Ishikawa (cell line): ENCODE measurements around the gene NCKAP1.

ENCODE experiments used
- EGR1 ChIP-seq: IDR thresholded peaks from 2 replicates; pipeline ENCODE4 v1.6.1; 2012
- EP300 ChIP-seq: IDR thresholded peaks from 2 replicates; pipeline ENCODE4 v1.6.1; 2012; ENCODE audit warnings: borderline replicate concordance
- FOXM1 ChIP-seq: IDR thresholded peaks from 2 replicates; pipeline ENCODE4 v1.6.1; 2012; ENCODE audit warnings: low read depth, borderline replicate concordance
- RAD21 ChIP-seq: IDR thresholded peaks from 2 replicates; pipeline ENCODE4 v1.6.1; 2012; ENCODE audit warnings: low read depth
- TAF1 ChIP-seq: IDR thresholded peaks from 2 replicates; pipeline ENCODE4 v1.6.1; 2012; ENCODE audit warnings: low read depth, mild to moderate bottlenecking
- TCF12 ChIP-seq: IDR thresholded peaks from 2 replicates; pipeline ENCODE4 v1.6.1; 2012; ENCODE audit warnings: low read depth
- TEAD4 ChIP-seq: IDR thresholded peaks from 2 replicates; pipeline ENCODE4 v1.6.1; 2012
- YY1 ChIP-seq: IDR thresholded peaks from 2 replicates; pipeline ENCODE4 v1.6.1; 2012; ENCODE audit warnings: low read depth
- ZBTB7A ChIP-seq: IDR thresholded peaks from 2 replicates; pipeline ENCODE4 v1.6.1; 2012; ENCODE audit warnings: low read depth
- TF ChIP-seq, protein P1 (sequence below): IDR thresholded peaks from 2 replicates; pipeline ENCODE4 v1.6.1; 2012
- TF ChIP-seq, protein P2 (sequence below): IDR thresholded peaks from 2 replicates; pipeline ENCODE4 v1.6.1; 2012

DNA sequence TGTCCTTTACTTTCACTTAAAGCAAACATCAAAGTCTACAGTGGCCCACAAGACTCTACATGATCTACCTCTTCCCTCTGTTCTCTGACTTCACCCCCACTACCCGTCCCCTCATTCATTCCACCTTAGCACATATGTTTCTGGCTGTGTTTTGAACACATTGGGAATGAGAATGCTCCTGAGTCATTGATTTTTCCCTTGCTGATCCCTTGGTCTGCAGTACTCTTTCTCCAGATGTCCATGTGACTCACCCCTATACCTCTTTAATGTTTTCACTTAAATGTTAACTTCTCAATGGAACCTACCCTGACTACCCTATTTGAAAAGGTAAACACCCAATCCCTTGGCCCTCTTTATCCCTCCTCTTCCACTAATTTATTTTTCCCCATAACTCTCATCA is 141.1 kb downstream of the NCKAP1 start:
- TF ChIP-seq TAF1: no peak
- no peak for TF ChIP-seq RAD21
- TF ChIP-seq ZBTB7A: no peak
- TF ChIP-seq EP300: no peak
- TF ChIP-seq, protein P1, sequence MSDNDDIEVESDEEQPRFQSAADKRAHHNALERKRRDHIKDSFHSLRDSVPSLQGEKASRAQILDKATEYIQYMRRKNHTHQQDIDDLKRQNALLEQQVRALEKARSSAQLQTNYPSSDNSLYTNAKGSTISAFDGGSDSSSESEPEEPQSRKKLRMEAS: no peak
- TF ChIP-seq, protein P2, sequence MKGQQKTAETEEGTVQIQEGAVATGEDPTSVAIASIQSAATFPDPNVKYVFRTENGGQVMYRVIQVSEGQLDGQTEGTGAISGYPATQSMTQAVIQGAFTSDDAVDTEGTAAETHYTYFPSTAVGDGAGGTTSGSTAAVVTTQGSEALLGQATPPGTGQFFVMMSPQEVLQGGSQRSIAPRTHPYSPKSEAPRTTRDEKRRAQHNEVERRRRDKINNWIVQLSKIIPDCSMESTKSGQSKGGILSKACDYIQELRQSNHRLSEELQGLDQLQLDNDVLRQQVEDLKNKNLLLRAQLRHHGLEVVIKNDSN: no peak
- TF ChIP-seq TEAD4: no peak
- TF ChIP-seq FOXM1: no peak
- no peak for TF ChIP-seq TCF12
- TF ChIP-seq YY1: no peak
- no peak for TF ChIP-seq EGR1
